Cardiac fibroblast (primary cell): Measurements from ENCODE around the gene RBL1.

ENCODE experiments used
- DNase-seq, 2 donors: peaks; one replicate each; pipeline versions ENCODE4 v3.0.0 to v3.0.0-alpha.2; 2010; ENCODE audit warnings: low read depth in 2 of 2
- H3K4me3 ChIP-seq, 2 donors: replicated peaks in 1 of 2; 1 replicate in 1 of 2; 2 replicates in 1 of 2; pipeline ENCODE4 v1.5.1; 2011; ENCODE audit warnings: low read depth in 2 of 2, low read length in 2 of 2, mild to moderate bottlenecking in 2 of 2, moderate library complexity in 1 of 2
- CTCF ChIP-seq: IDR thresholded peaks from one replicate; pipeline ENCODE4 v1.5.1; 2011; ENCODE audit warnings: low read depth, mild to moderate bottlenecking, low read length, inconsistent platforms

RBL1 gene

GRCh38 chr20:36991703-36992102 is 104.1 kb downstream of the RBL1 start:
- DNase-seq = no peak
- H3K4me3 ChIP-seq = no peak overlapping the region
- no peak for TF ChIP-seq CTCF

GRCh38 chr20:36989797-36990196 is 106.0 kb downstream of the RBL1 start:
- no peak for TF ChIP-seq CTCF
- DNase-seq = no peak
- H3K4me3 ChIP-seq = no peak overlapping the region

GRCh38 chr20:36988494-36988966 is 107.3 kb downstream of the RBL1 start:
- no peak for TF ChIP-seq CTCF
- peak; percentile 69 to 80 for DNase-seq
- H3K4me3 ChIP-seq = no peak overlapping the region

GRCh38 chr20:36984257-36984638 is 111.5 kb downstream of the RBL1 start:
- no peak for DNase-seq
- no peak for TF ChIP-seq CTCF
- no peak overlapping the region for H3K4me3 ChIP-seq

- no peak for DNase-seq
- no peak overlapping the region for H3K4me3 ChIP-seq
- TF ChIP-seq CTCF = no peak
Observed at GRCh38 chr20:36975099-36975818, 120.5 kb downstream of the RBL1 start.

- no peak overlapping the region for H3K4me3 ChIP-seq
- TF ChIP-seq CTCF = no peak
Observed at GRCh38 chr20:36974660-36975059, 121.1 kb downstream of the RBL1 start.

GRCh38 chr20:36971103-36971502 is 124.7 kb downstream of the RBL1 start:
- TF ChIP-seq CTCF = no peak
- H3K4me3 ChIP-seq = no peak overlapping the region
- DNase-seq = no peak

More at GRCh38 chr20:36974660-36975059, 121.1 kb downstream of the RBL1 start:
- no peak for DNase-seq
